Adipocyte (in vitro differentiated cells): ENCODE data around the gene AGBL1.

Experiments used
- DNase-seq: peaks from one replicate; pipeline ENCODE4 v3.0.0-alpha.2; 2015; ENCODE audit warnings: low read depth
- H3K27me3 ChIP-seq: replicated peaks from 2 replicates; pipeline ENCODE4 v1.7.0; 2013; ENCODE audit warnings: mild to moderate bottlenecking, low read length, moderate library complexity; ENCODE audit not compliant: control insufficient read depth, insufficient read depth
- H3K36me3 ChIP-seq: 2 replicates; pipeline ENCODE4 v1.7.0; 2013; ENCODE audit warnings: low read length, mild to moderate bottlenecking, moderate library complexity; ENCODE audit not compliant: control insufficient read depth, insufficient read depth, severe bottlenecking
- H3K4me1 ChIP-seq: 2 replicates; pipeline ENCODE4 v1.7.0; 2013; ENCODE audit warnings: mild to moderate bottlenecking, low read length, moderate library complexity; ENCODE audit not compliant: control insufficient read depth, insufficient read depth
- H3K4me3 ChIP-seq: 2 replicates; pipeline ENCODE4 v1.7.0; 2013; ENCODE audit warnings: mild to moderate bottlenecking, low read length, moderate library complexity
- H3K9ac ChIP-seq: 2 replicates; pipeline ENCODE4 v1.7.0; 2013; ENCODE audit warnings: mild to moderate bottlenecking, low read length, moderate library complexity
- H3K9me3 ChIP-seq: 2 replicates; pipeline ENCODE4 v1.7.0; 2013; ENCODE audit warnings: mild to moderate bottlenecking, low read length, moderate library complexity; ENCODE audit not compliant: control insufficient read depth

The AGBL1 gene

DNA sequence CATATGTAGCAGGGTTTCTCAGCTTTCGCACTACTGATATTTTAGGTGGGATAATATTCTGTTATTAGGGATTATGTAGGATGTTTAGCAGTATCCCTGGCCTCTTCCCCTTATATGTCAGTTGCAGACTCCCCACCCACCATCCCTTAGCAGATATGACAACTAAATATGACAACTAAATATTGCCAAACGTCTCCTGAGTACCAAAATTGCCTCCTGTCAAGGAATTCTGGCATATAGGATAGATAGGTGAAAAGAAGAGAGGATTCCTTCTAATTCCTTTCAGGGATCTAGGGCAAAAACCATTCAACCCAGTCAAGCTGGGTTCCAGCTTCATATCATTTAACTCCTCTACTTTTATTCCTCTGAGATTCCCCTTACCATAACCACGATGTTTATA lies 759.8 kb downstream of the AGBL1 start:
- peaks cover 5% of the 10 kb centered on the region for H3K27me3 ChIP-seq
- peaks cover 6% of the 10 kb centered on the region for H3K4me1 ChIP-seq
- no peak overlapping the region for H3K9ac ChIP-seq
- H3K9me3 ChIP-seq = no peaks in the 10 kb centered on the region
- no peak for DNase-seq
- H3K4me3 ChIP-seq = no peak overlapping the region
- no peaks in the 10 kb centered on the region for H3K36me3 ChIP-seq

DNA sequence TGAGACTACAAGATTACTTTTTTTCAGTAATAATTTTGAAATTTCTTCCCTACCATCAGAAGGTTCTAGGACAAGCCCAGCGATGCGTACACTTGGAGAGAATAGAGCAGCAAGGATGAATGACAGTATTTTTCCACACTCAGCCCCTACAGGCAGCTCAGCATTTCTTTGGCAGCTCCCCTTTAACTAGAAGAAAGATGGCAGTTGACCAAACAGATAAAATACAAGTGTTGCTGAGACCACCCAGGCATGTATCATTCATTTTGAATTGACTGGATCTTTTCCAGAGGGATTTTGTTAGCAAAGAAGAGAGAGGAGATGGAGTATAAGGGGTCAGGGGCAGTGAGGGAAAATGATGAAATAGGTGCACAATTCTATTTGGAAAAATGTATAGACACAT lies 761.3 kb downstream of the AGBL1 start:
- Histone ChIP-seq H3K4me3 (no peak overlapping the region), H3K9ac (no peak overlapping the region), H3K9me3 (peaks cover 5% of the 10 kb centered on the region), H3K36me3 (no peaks in the 10 kb centered on the region), H3K27me3 (peaks cover 5% of the 10 kb centered on the region), H3K4me1 (peaks cover 6% of the 10 kb centered on the region)
- DNase-seq = no peak

DNA sequence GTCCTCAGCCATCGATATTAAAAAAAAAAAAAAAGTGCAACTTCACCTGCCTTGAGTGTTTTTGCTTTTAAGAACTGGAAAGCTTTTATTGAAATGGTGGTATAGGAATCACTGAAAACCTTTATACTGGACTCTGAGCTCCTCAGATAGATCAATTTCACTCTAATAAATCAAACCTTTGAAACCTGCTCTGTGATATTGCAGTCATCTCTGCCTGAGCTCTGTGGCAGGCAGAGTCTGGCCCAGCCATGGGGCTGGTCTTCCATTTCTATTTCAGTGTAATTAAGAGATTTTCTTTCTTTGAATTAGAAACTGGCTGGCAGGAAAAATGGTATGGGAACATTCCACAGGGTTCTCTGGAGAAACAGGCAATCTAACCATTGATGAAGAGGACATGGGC lies 762.5 kb downstream of the AGBL1 start:
- H3K9me3 ChIP-seq = peaks cover 5% of the 10 kb centered on the region
- H3K9ac ChIP-seq = no peak overlapping the region
- H3K4me1 ChIP-seq = peaks cover 5% of the 10 kb centered on the region
- H3K27me3 ChIP-seq = no peaks in the 10 kb centered on the region
- DNase-seq = no peak
- no peak overlapping the region for H3K4me3 ChIP-seq
- H3K36me3 ChIP-seq = no peaks in the 10 kb centered on the region

DNA sequence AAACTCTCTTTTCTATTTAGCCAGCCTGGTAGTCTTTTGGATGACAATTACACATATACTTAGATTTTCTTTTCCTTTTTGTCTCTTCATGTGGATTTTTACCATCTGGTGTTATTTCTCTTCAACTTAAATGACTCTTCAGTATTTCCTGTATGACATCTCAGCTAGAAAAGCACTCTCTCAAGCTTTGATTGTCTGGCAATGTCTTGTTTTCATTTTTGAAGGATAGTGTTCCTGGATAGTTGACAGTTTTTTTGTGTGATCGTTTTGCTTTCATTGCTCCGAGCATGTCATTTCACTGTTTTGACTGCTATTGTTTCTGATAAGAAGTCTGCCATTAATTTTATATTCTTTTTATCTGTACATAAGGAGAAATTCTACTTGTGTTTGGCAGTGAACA lies 766.4 kb downstream of the AGBL1 start:
- Histone ChIP-seq H3K9me3 (peaks cover 5% of the 10 kb centered on the region), H3K9ac (no peak overlapping the region), H3K36me3 (no peaks in the 10 kb centered on the region), H3K4me3 (no peak overlapping the region), H3K27me3 (no peaks in the 10 kb centered on the region), H3K4me1 (no peaks in the 10 kb centered on the region)
- DNase-seq = no peak

DNA sequence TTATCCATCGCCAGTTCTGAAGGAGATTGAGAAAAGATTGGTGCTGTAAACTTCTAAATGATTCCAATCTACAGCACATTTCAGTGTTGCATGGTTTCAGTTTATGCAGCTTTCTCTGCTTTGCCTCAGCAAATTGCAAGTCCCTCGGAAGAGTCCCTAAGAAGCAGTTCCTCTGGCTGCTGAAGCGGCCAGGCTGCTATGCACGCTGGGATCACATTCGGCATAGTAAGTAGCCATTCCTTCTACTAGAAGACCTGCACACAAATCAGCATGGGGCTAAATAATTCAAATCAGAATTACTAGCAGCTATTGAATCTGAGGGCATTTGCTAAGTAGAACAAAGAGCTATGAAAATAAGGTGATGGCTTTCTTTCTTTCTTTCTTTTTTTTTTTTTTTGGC lies 769.5 kb downstream of the AGBL1 start:
- H3K4me3 ChIP-seq = no peak overlapping the region
- no peaks in the 10 kb centered on the region for H3K4me1 ChIP-seq
- no peaks in the 10 kb centered on the region for H3K36me3 ChIP-seq
- DNase-seq = no peak
- H3K9ac ChIP-seq = no peak overlapping the region
- no peaks in the 10 kb centered on the region for H3K27me3 ChIP-seq
- H3K9me3 ChIP-seq = peaks cover 5% of the 10 kb centered on the region

DNA sequence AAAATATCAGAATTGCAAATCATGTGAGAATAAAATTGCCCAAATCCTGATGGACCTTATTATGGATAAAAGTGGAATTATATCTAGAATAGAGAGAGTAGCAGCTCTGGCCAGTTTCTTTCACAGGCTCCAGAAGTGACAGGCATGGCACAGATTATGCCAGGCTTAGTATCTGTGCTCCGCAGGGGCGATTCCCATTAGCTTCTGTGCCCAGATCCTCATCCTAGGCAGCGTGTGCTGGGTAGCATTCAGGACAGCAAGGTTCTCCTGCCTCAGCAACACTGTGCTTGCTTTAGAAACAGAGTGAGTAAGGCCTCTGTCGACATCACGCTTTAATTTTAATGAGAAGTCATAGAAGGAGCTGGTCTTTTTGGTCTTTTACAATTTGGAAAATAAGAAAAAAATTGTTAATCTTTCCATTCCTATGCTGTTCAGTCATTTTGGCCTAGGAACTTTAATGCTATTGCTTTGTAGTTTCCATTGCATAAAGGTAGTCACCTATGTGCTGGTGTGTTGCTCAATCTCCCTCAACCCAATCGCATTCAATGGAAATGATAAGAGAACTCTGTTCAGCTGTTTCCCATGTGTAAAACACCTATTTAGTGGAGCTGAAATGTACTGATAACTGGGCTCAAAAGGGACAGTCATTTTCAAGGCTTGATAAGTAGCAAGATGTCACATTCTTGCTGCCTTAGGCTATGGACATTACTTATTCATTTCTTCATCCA lies 770.1 kb downstream of the AGBL1 start:
- no peaks in the 10 kb centered on the region for H3K27me3 ChIP-seq
- no peak overlapping the region for H3K9ac ChIP-seq
- peaks cover 5% of the 10 kb centered on the region for H3K9me3 ChIP-seq
- no peaks in the 10 kb centered on the region for H3K4me1 ChIP-seq
- no peaks in the 10 kb centered on the region for H3K36me3 ChIP-seq
- DNase-seq = no peak
- H3K4me3 ChIP-seq = no peak overlapping the region

DNA sequence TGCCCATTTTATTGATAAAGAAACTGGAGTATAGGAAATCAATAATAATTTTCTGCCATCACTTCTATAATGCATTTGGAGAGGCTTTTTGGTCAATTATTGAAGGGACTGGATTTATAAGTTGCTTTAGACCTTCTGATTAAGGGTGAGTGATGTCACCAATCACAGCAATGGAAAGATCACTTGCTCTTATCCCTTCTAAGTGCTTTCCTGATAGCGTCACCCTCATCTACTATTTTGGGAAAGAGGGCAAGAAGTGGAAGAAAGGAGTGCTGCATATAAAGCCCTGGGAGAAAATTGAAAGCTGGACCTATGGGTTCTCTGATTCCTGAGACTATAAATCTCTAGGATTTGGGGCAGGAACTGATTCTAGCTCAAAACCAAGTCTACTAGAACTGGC lies 771.3 kb downstream of the AGBL1 start:
- no peaks in the 10 kb centered on the region for H3K9me3 ChIP-seq
- peaks cover 6% of the 10 kb centered on the region for H3K4me1 ChIP-seq
- no peak for DNase-seq
- no peak overlapping the region for H3K4me3 ChIP-seq
- H3K27me3 ChIP-seq = no peaks in the 10 kb centered on the region
- no peaks in the 10 kb centered on the region for H3K36me3 ChIP-seq
- H3K9ac ChIP-seq = no peak overlapping the region

DNA sequence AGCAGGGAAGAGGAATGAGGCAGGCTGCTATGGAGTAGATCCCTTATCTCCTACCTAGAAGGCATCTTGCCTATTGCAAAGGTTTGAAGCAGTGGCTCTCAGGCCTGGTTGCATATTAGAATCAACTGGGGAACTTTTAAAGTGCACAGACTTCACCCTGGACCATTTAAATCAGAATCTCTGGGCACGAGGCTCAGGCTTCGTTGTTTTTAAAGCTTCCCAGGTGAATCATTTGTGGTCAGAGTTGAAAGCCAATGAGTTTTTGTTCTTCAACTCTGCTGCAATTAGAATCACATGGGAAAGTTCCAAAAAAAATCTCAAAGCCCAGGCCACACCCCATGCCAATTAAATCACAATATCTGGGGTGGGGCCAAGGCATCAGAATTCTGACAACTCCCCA lies 773.1 kb downstream of the AGBL1 start:
- peaks cover 10% of the 10 kb centered on the region for H3K4me1 ChIP-seq
- no peaks in the 10 kb centered on the region for H3K36me3 ChIP-seq
- H3K9me3 ChIP-seq = no peaks in the 10 kb centered on the region
- no peak overlapping the region for H3K4me3 ChIP-seq
- DNase-seq = no peak
- no peaks in the 10 kb centered on the region for H3K27me3 ChIP-seq
- H3K9ac ChIP-seq = no peak overlapping the region

DNA sequence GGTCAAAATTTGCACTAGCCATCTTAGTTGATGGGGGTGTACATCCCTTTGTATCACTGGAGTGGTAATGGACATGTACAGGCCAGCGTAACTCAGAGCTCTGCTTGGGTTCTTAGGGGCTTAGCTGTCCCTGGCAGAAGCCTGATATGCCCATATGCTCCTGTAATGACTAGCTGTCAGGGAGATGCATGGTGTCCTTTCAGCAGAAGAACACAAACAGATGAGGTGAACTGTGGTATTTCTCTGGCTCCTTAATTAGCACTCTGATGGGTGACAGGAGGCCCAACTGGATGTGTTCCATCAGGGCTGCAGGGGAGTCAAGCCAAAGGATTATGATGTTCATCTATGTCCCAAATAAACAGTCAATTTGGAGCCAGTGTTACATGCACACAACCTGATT lies 774.5 kb downstream of the AGBL1 start:
- DNase-seq = no peak
- Histone ChIP-seq H3K9ac (no peak overlapping the region), H3K4me1 (peaks cover 10% of the 10 kb centered on the region), H3K36me3 (no peaks in the 10 kb centered on the region), H3K9me3 (no peaks in the 10 kb centered on the region), H3K4me3 (no peak overlapping the region), H3K27me3 (no peaks in the 10 kb centered on the region)

DNA sequence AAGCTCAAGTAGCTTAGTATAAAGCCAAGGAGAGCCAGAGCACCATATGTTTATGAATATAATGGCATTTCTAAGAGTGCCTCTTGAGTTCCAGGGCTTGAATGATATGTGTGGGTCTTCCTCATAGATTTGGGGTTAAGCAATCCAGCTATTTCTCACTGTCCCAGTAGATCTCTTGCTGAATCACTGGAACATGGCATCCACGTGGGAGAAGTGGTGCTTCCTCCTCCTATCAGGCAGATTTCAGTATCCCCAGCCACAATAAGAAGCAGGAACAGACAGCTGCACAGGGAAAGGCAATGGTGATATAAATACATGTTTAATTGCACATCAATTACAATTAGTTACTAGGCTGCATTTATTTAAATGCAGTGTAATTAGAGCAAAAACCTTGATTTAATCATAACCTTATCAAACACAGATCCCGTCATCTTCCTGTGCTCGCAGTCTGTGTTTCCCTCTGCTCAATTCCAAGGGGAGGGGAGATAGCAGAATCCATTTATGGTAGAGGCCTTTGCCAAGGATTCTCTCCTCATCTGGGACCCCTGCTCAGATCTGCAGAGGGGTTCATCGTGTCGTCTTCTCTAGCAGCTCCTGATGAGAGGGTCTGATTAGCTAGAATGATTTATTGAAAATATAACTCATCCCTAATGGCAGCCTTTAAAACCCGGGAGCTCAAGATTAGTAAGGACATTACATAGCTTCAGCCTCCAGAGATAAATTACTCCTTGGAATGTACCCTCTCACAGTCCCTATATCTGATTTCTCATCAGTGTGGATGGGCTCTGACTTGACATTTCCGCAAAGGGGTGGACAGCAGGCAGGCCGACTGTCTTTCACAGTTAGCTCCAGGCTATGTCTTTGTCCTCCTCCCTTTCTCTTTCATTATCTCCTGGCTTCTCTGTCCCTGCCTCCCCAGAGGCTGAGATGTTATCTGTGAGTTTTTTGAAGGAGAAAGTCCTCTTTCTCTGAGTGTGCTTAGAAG lies 775.9 kb downstream of the AGBL1 start:
- no peaks in the 10 kb centered on the region for H3K27me3 ChIP-seq
- H3K36me3 ChIP-seq = no peaks in the 10 kb centered on the region
- H3K9ac ChIP-seq = no peak overlapping the region
- H3K9me3 ChIP-seq = no peaks in the 10 kb centered on the region
- no peak for DNase-seq
- H3K4me3 ChIP-seq = no peak overlapping the region
- peaks cover 10% of the 10 kb centered on the region for H3K4me1 ChIP-seq

DNA sequence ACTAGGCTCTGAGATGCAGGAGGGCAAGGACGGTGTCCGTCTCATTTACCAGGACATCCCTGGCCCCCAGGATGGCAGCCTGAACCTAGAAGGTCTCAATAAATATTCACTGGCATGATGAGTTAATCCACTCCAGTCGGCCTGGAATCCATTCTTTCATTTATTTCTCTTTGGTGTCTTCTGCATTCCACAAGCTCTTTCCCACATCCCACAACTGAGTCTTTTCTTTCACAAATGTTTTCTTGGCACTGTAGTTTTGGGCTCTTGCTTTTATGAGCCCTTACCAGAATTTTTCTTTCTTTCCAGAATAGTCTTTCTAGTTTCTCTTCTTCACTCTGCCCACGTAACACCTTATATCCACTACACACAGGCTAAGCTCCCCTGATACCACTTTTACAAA lies 778.0 kb downstream of the AGBL1 start:
- Histone ChIP-seq H3K9ac (no peak overlapping the region), H3K4me1 (peaks cover 10% of the 10 kb centered on the region), H3K27me3 (no peaks in the 10 kb centered on the region), H3K4me3 (no peak overlapping the region), H3K36me3 (no peaks in the 10 kb centered on the region), H3K9me3 (no peaks in the 10 kb centered on the region)
- no peak for DNase-seq
